Smooth muscle cell (in vitro differentiated cells): ENCODE measurements around the gene HLA-DPA1. TPM values are rescaled to one million over a fixed set of nuclear protein-coding genes. Genes with fewer than 3 reads are reported as not detected.
A peak's percentile ranks its signal among the peaks of the same experiment; 100 is the strongest.

ENCODE experiments used
- DNase-seq: peaks from one replicate; lab custom pipeline; 2025; ENCODE audit not compliant: unreplicated experiment; lab: John Stamatoyannopoulos, UW
- H2AFZ ChIP-seq: fragments of 200-600 bp; sonication (generic); 2 replicates; pipeline ENCODE4 v1.6.0; 2016; ENCODE audit warnings: antibody characterized with exemption, low read depth, mild to moderate bottlenecking
- H3F3A ChIP-seq: fragments of 200-600 bp; sonication (generic); 2 replicates; pipeline ENCODE4 v1.6.0; 2017; ENCODE audit warnings: antibody characterized with exemption, low read depth
- H3K27ac ChIP-seq: fragments of 200-600 bp; sonication (generic); 2 replicates; pipeline ENCODE4 v1.5.1; 2016; ENCODE audit warnings: low read depth, mild to moderate bottlenecking
- H3K27me3 ChIP-seq: fragments of 200-600 bp; sonication (generic); 2 replicates; pipeline ENCODE4 v1.6.1; 2016; ENCODE audit warnings: low read depth, mild to moderate bottlenecking
- H3K36me3 ChIP-seq: fragments of 200-600 bp; sonication (generic); 2 replicates; pipeline ENCODE4 v1.5.1; 2016; ENCODE audit warnings: low read depth
- H3K4me1 ChIP-seq: fragments of 200-600 bp; sonication (generic); 2 replicates; pipeline ENCODE4 v1.5.1; 2016; ENCODE audit warnings: low read depth
- H3K4me2 ChIP-seq: fragments of 200-600 bp; sonication (generic); 2 replicates; pipeline ENCODE4 v1.6.0; 2016; ENCODE audit warnings: mild to moderate bottlenecking
- H3K4me3 ChIP-seq: fragments of 200-600 bp; sonication (generic); 2 replicates; pipeline ENCODE4 v1.5.1; 2016; ENCODE audit warnings: mild to moderate bottlenecking
- H3K79me2 ChIP-seq: fragments of 200-600 bp; sonication (generic); 2 replicates; pipeline ENCODE4 v1.6.0; 2016; ENCODE audit warnings: low read depth, mild to moderate bottlenecking
- H3K9ac ChIP-seq: fragments of 200-600 bp; sonication (generic); 2 replicates; pipeline ENCODE4 v1.6.0; 2016; ENCODE audit warnings: low read depth
- H3K9me3 ChIP-seq: fragments of 200-600 bp; sonication (generic); replicated peaks from 2 replicates; pipeline ENCODE4 v1.5.1; 2016; ENCODE audit warnings: low read depth
- H4K20me1 ChIP-seq: fragments of 200-600 bp; sonication (generic); 2 replicates; pipeline ENCODE4 v1.6.0; 2016; ENCODE audit warnings: low read depth
- WGBS: methylation state at CpG from one replicate; pipeline ENCODE4 v1.1.7; 2016; ENCODE audit warnings: low lambda C conversion rate; 5-methylcytosine and 5-hydroxymethylcytosine counted together
- polyA plus RNA-seq: library from polyadenylated mRNA; unstranded; fragments of >200 nt; fragmentation: Nextera tagmentation; extraction: Ambion mirVana; gene quantifications from 2 replicates; pipeline ENCODE4 v1.2.1, GENCODE V29; 2016
- total RNA-seq: library from RNA; depleted of rRNA; stranded (reverse); fragments of >200 nt; gene quantifications from 2 replicates; pipeline ENCODE4 v1.2.3, GENCODE V29; 2014
- TF ChIP-seq, protein P1 (sequence below): fragments of 200-600 bp; sonication (generic); IDR thresholded peaks from 2 replicates; pipeline ENCODE4 v1.5.1; 2017; ENCODE audit warnings: borderline replicate concordance, mild to moderate bottlenecking, antibody characterized with exemption; ENCODE audit not compliant: insufficient read depth, poor library complexity, severe bottlenecking

Gene HLA-DPA1
- total and polyA plus RNA-seq, 2 experiments from 2014 or later = 1.1 to 1.3 TPM

GRCh38 chr6:33018904-33019303, 54.5 kb downstream of the HLA-DPA1 start:
- no peaks in the 10 kb centered on the region for H3K27me3 ChIP-seq
- H4K20me1 ChIP-seq = no peaks in the 10 kb centered on the region
- DNase-seq = no peak
- H3K9ac ChIP-seq = no peak overlapping the region
- peak overlapping the region; percentile 76 for H3K4me2 ChIP-seq
- TF ChIP-seq, protein P1, sequence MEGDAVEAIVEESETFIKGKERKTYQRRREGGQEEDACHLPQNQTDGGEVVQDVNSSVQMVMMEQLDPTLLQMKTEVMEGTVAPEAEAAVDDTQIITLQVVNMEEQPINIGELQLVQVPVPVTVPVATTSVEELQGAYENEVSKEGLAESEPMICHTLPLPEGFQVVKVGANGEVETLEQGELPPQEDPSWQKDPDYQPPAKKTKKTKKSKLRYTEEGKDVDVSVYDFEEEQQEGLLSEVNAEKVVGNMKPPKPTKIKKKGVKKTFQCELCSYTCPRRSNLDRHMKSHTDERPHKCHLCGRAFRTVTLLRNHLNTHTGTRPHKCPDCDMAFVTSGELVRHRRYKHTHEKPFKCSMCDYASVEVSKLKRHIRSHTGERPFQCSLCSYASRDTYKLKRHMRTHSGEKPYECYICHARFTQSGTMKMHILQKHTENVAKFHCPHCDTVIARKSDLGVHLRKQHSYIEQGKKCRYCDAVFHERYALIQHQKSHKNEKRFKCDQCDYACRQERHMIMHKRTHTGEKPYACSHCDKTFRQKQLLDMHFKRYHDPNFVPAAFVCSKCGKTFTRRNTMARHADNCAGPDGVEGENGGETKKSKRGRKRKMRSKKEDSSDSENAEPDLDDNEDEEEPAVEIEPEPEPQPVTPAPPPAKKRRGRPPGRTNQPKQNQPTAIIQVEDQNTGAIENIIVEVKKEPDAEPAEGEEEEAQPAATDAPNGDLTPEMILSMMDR = no peak
- no peaks in the 10 kb centered on the region for H3K4me1 ChIP-seq
- no peaks in the 10 kb centered on the region for H3K36me3 ChIP-seq
- H3K4me3 ChIP-seq = peak overlapping the region; percentile 24
- no peak overlapping the region for H3K27ac ChIP-seq
- H3F3A ChIP-seq = no peaks in the 10 kb centered on the region
- 28% methylated on average over 6 of the region's 6 CpGs for WGBS
- H3K79me2 ChIP-seq = no peaks in the 10 kb centered on the region
- H3K9me3 ChIP-seq = no peaks in the 10 kb centered on the region
- peak overlapping the region; percentile 88 for H2AFZ ChIP-seq

GRCh38 chr6:33018418-33018817, 55.0 kb downstream of the HLA-DPA1 start:
- H3F3A ChIP-seq = no peaks in the 10 kb centered on the region
- no peaks in the 10 kb centered on the region for H3K36me3 ChIP-seq
- peak overlapping the region; percentile 76 for H3K4me2 ChIP-seq
- H2AFZ ChIP-seq = peak overlapping the region; percentile 88
- H3K4me3 ChIP-seq = peak overlapping the region; percentile 24
- H3K4me1 ChIP-seq = no peaks in the 10 kb centered on the region
- TF ChIP-seq, protein P1 = no peak
- no peaks in the 10 kb centered on the region for H4K20me1 ChIP-seq
- no peak overlapping the region for H3K9ac ChIP-seq
- H3K79me2 ChIP-seq = no peaks in the 10 kb centered on the region
- H3K9me3 ChIP-seq = no peaks in the 10 kb centered on the region
- no peak overlapping the region for H3K27ac ChIP-seq
- H3K27me3 ChIP-seq = no peaks in the 10 kb centered on the region
- no peak for DNase-seq

GRCh38 chr6:33017694-33018353, 55.6 kb downstream of the HLA-DPA1 start:
- TF ChIP-seq, protein P1 = no peak
- no peaks in the 10 kb centered on the region for H3K27me3 ChIP-seq
- H3K27ac ChIP-seq = no peak overlapping the region
- no peaks in the 10 kb centered on the region for H3K4me1 ChIP-seq
- WGBS = 83% methylated on average over 3 of the region's 3 CpGs
- no peak overlapping the region for H3K4me2 ChIP-seq
- H3K79me2 ChIP-seq = no peaks in the 10 kb centered on the region
- DNase-seq = no peak
- H3K9ac ChIP-seq = no peak overlapping the region
- no peaks in the 10 kb centered on the region for H3K9me3 ChIP-seq
- no peaks in the 10 kb centered on the region for H3K36me3 ChIP-seq
- no peak overlapping the region for H2AFZ ChIP-seq
- H3F3A ChIP-seq = no peaks in the 10 kb centered on the region
- no peaks in the 10 kb centered on the region for H4K20me1 ChIP-seq
- H3K4me3 ChIP-seq = no peak overlapping the region

- H3K4me2 ChIP-seq = no peak overlapping the region
- TF ChIP-seq, protein P1 = no peak
- H3K79me2 ChIP-seq = no peaks in the 10 kb centered on the region
- H3K4me3 ChIP-seq = no peak overlapping the region
- no peaks in the 10 kb centered on the region for H4K20me1 ChIP-seq
- no peaks in the 10 kb centered on the region for H3K27me3 ChIP-seq
- H3K9ac ChIP-seq = no peak overlapping the region
- no peaks in the 10 kb centered on the region for H3F3A ChIP-seq
- no peaks in the 10 kb centered on the region for H3K9me3 ChIP-seq
- DNase-seq = no peak
- no peaks in the 10 kb centered on the region for H3K36me3 ChIP-seq
- H3K4me1 ChIP-seq = no peaks in the 10 kb centered on the region
- H3K27ac ChIP-seq = no peak overlapping the region
- WGBS = 73% methylated on average over 4 of the region's 4 CpGs
- H2AFZ ChIP-seq = no peak overlapping the region
These were observed 56.4 kb downstream of the HLA-DPA1 start for GRCh38 chr6:33017018-33017417.
